Liver (tissue), 9 donors: Measurements from ENCODE around the gene ZNF366. TPM values are rescaled to one million over a fixed set of nuclear protein-coding genes. Genes with fewer than 3 reads are reported as not detected.

Source experiments
- DNase-seq: peaks from one replicate; pipeline ENCODE4 v3.0.0-alpha.2; 2017; ENCODE audit warnings: low spot score
- H3K27ac ChIP-seq, 2 donors: one replicate each; pipeline ENCODE4 v1.7.0; 2013; ENCODE audit warnings: inconsistent platforms in 2 of 2, low read length in 2 of 2, control low read depth in 1 of 2, low read depth in 1 of 2, mild to moderate bottlenecking in 1 of 2
- H3K27me3 ChIP-seq, 4 donors: one replicate each; pipeline versions ENCODE4 v1.6.1 to v1.7.0; 2013; ENCODE audit warnings: low read length in 3 of 4, inconsistent platforms in 1 of 4, mild to moderate bottlenecking in 1 of 4, moderate library complexity in 1 of 4; ENCODE audit not compliant: control insufficient read depth in 4 of 4, insufficient read depth in 4 of 4
- H3K36me3 ChIP-seq, 4 donors: one replicate each; pipeline versions ENCODE4 v1.6.1 to v1.7.0; 2013; ENCODE audit warnings: low read length in 3 of 4, mild to moderate bottlenecking in 3 of 4, low read depth in 1 of 4, moderate library complexity in 1 of 4; ENCODE audit not compliant: control insufficient read depth in 4 of 4, insufficient read depth in 3 of 4
- H3K4me1 ChIP-seq, 4 donors: one replicate each; pipeline versions ENCODE4 v1.6.1 to v1.7.0; 2013; ENCODE audit warnings: low read length in 3 of 4, mild to moderate bottlenecking in 3 of 4, moderate library complexity in 1 of 4; ENCODE audit not compliant: control insufficient read depth in 4 of 4, insufficient read depth in 4 of 4
- H3K4me3 ChIP-seq, 3 donors: one replicate each; pipeline versions ENCODE4 v1.6.1 to v1.7.0; 2013; ENCODE audit warnings: low read length in 3 of 3, control low read depth in 1 of 3, low read depth in 1 of 3, mild to moderate bottlenecking in 1 of 3
- H3K9ac ChIP-seq, 2 donors: one replicate each; pipeline ENCODE4 v1.7.0; 2013; ENCODE audit warnings: low read length in 2 of 2, mild to moderate bottlenecking in 2 of 2, moderate library complexity in 2 of 2, control low read depth in 1 of 2, low read depth in 1 of 2
- H3K9me3 ChIP-seq, 4 donors: one replicate each; pipeline versions ENCODE4 v1.6.1 to v1.7.0; 2013; ENCODE audit warnings: low read length in 3 of 4; ENCODE audit not compliant: control insufficient read depth in 4 of 4
- CTCF ChIP-seq: fragments of 150-350 bp; IDR thresholded peaks from 2 replicates; pipeline ENCODE4 v1.5.1; 2017; ENCODE audit warnings: improper control_type of control experiment, low read depth, low read length; ENCODE audit not compliant: missing input control
- EGR1 ChIP-seq, 2 donors: IDR thresholded peaks; 2 replicates each; pipeline ENCODE4 v1.6.1; 2016 to 2018; ENCODE audit warnings: antibody characterized with exemption in 2 of 2, low read depth in 2 of 2
- FOXA1 ChIP-seq: IDR thresholded peaks from 2 replicates; pipeline ENCODE4 v1.6.1; 2016; ENCODE audit warnings: antibody characterized with exemption
- GABPA ChIP-seq, 2 donors: IDR thresholded peaks in 1 of 2; conservative IDR thresholded peaks in 1 of 2; 2 replicates each; pipeline ENCODE4 v1.6.1; 2016; ENCODE audit warnings: antibody characterized with exemption in 2 of 2, mild to moderate bottlenecking in 1 of 2, moderate library complexity in 1 of 2
- HNF4A ChIP-seq, 2 donors: conservative IDR thresholded peaks; 2 replicates each; pipeline ENCODE4 v1.6.1; 2016; ENCODE audit warnings: antibody characterized with exemption in 2 of 2, mild to moderate bottlenecking in 2 of 2
- HNF4G ChIP-seq: IDR thresholded peaks from 2 replicates; pipeline ENCODE4 v1.6.1; 2016; ENCODE audit warnings: antibody characterized with exemption
- JUND ChIP-seq, 2 donors: IDR thresholded peaks; 2 replicates each; pipeline ENCODE4 v1.6.1; 2016; ENCODE audit warnings: antibody characterized with exemption in 2 of 2
- NR2F2 ChIP-seq: IDR thresholded peaks from 2 replicates; pipeline ENCODE4 v1.6.1; 2016; ENCODE audit warnings: antibody characterized with exemption
- RAD21 ChIP-seq, 2 donors: IDR thresholded peaks; 2 replicates each; pipeline ENCODE4 v1.6.1; 2016; ENCODE audit warnings: antibody characterized with exemption in 2 of 2, mild to moderate bottlenecking in 2 of 2
- RXRA ChIP-seq, 2 donors: IDR thresholded peaks; 2 replicates each; pipeline ENCODE4 v1.6.1; 2017 to 2018; ENCODE audit warnings: antibody characterized with exemption in 2 of 2, mild to moderate bottlenecking in 1 of 2
- TAF1 ChIP-seq: conservative IDR thresholded peaks from 2 replicates; pipeline ENCODE4 v1.6.1; 2016; ENCODE audit warnings: antibody characterized with exemption, mild to moderate bottlenecking
- YY1 ChIP-seq: IDR thresholded peaks from 2 replicates; pipeline ENCODE4 v1.6.1; 2016; ENCODE audit warnings: antibody characterized with exemption, mild to moderate bottlenecking
- ZBTB33 ChIP-seq: IDR thresholded peaks from 2 replicates; pipeline ENCODE4 v1.6.1; 2016; ENCODE audit warnings: antibody characterized with exemption
- WGBS: extraction: QIAGEN DNeasy Blood & Tissue Kit; methylation state at CpG from one replicate; pipeline ENCODE4 v1.1.7; 2013; 5-methylcytosine and 5-hydroxymethylcytosine counted together
- polyA plus RNA-seq, 2 donors: library from polyadenylated mRNA; stranded (reverse) in 1 of 2; unstranded in 1 of 2; fragments of 200-250 nt in 1 of 2; fragments of >200 nt in 1 of 2; fragmentation: Nextera tagmentation in 1 of 2; extraction: Ambion mirVana in 1 of 2; gene quantifications; one replicate each; pipeline versions ENCODE4 v1.2.1 to v1.2.3, GENCODE V29; 2013 to 2015
- total RNA-seq, 2 donors: library from RNA; depleted of rRNA; stranded (reverse); fragments of >200 nt; gene quantifications; one replicate each; pipeline ENCODE4 v1.2.3, GENCODE V29; 2014
- TF ChIP-seq, protein P1 (sequence below): IDR thresholded peaks from 2 replicates; pipeline ENCODE4 v1.6.1; 2016; ENCODE audit warnings: antibody characterized with exemption, mild to moderate bottlenecking
- donor health status: healthy.
- donor health status: healthy.
- donor health status: healthy.
- donor health status: healthy.
- donor health status: healthy.

Gene ZNF366
- total and polyA plus RNA-seq, 4 donors, result 0.71 to 1.0 (median 0.75) TPM

DNA sequence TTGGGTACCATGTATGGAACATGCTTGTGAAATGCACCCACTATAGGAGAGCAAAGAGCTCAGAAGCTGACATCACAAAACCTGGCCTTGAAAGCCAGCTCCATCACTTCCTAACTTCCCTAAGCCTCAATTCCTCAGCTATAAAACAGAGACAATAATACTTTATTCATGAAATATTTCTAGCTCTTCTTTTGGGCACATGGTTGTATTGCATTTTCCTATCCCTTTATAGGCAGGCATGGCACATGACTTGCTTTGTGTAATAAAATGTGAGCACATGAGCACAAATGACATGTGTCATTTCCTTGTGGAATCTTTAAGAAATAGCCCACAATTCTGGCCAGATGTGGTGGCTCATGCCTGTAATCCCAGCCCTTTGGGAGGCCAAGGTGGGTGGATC, 18.5 kb downstream of the ZNF366 start (continued):
- TF ChIP-seq RXRA (IDR thresholded peaks at IDR 0.05) (no peak), FOXA1 (no peak), HNF4G (no peak), YY1 (no peak), HNF4A (conservative IDR thresholded peaks at IDR 0.05) (no peak), TAF1 (no peak), ZBTB33 (no peak), JUND (IDR thresholded peaks at IDR 0.05) (no peak), NR2F2 (no peak), EGR1 (IDR thresholded peaks at IDR 0.05; ENCODE audit: low read depth in 2 of 2) (no peak)

DNA sequence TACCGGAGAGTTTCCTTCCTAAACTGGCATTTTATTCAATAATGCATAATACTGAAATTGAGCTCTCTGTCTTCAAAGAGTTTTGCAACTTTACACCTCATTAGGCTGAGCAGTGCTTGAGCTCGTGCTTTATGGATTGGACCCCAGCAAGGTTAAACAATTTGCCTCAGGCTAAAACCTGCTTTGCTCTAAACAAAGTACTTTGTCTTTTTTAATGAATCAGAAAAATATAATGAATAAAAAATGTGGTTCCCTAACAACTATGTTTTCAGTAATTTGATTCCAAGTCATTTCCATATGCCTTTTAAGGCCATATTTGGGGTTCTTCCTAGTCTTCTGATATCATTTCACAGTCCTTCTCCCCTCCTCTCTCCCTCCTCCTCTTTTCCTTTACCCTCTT, 20.0 kb downstream of the ZNF366 start:
- DNase-seq, result no peak
- H3K9me3 ChIP-seq, result no peaks in the 10 kb centered on the region
- WGBS, result 90% methylated on average over 2 of the region's 2 CpGs
- no peak overlapping the region for H3K4me3 ChIP-seq
- no peak overlapping the region for H3K9ac ChIP-seq
- no peaks in the 10 kb centered on the region for H3K27me3 ChIP-seq
- no peaks in the 10 kb centered on the region for H3K36me3 ChIP-seq
- TF ChIP-seq EGR1 (IDR thresholded peaks at IDR 0.05; ENCODE audit: low read depth in 2 of 2) (no peak), YY1 (no peak), CTCF (no peak), JUND (IDR thresholded peaks at IDR 0.05) (no peak), RAD21 (IDR thresholded peaks at IDR 0.05) (no peak)
- H3K27ac ChIP-seq, result no peak overlapping the region
- H3K4me1 ChIP-seq, result peaks cover 0 to 3% (median 0%) of the 10 kb centered on the region in 4 donors

- H3K4me3 ChIP-seq, result no peak overlapping the region
- peaks cover 0 to 3% (median 0%) of the 10 kb centered on the region in 4 donors for H3K4me1 ChIP-seq
- no peaks in the 10 kb centered on the region for H3K36me3 ChIP-seq
- no peaks in the 10 kb centered on the region for H3K9me3 ChIP-seq
- H3K27ac ChIP-seq, result no peak overlapping the region
- H3K9ac ChIP-seq, result no peak overlapping the region
- H3K27me3 ChIP-seq, result no peaks in the 10 kb centered on the region
- TF ChIP-seq NR2F2 (peak; percentile 58), RXRA (IDR thresholded peaks at IDR 0.05) (no peak), HNF4G (no peak)
- DNase-seq, result no peak
Observed at GRCh38 chr5:72486371-72486770, 20.8 kb downstream of the ZNF366 start.

DNA sequence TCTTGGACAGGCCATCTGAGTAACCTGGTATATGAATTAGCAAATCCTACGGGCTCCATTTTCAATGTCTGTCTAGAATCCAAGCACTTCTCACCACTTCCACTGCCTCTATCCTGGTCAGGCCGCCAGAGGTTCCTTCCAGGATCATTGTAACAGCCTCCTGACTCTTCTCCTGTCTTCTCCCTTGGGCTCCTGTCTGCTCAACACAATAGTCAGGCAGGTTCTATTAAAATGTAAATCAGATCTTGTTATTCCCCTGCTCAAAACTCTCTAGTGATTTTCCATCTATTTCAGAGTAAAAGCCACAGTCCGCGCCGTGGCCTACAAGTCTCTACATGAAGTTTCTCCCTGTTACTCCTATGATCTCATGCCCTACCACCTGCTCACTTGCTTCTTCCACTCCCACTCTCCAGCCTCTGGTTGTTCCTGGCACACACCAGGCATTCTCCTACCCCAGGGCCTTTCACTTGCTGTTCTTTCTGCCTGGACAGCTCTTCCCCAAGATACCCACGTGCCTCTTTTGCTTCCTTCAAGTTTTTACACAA, 21.7 kb downstream of the ZNF366 start:
- Histone ChIP-seq H3K27me3 (no peaks in the 10 kb centered on the region), H3K36me3 (no peaks in the 10 kb centered on the region), H3K4me1 (peaks cover 0 to 3% (median 0%) of the 10 kb centered on the region in 4 donors), H3K27ac (no peak overlapping the region), H3K4me3 (no peak overlapping the region), H3K9ac (no peak overlapping the region), H3K9me3 (no peaks in the 10 kb centered on the region)
- DNase-seq, result no peak
- 87% methylated on average over 6 of the region's 6 CpGs for WGBS
- no peak for TF ChIP-seq JUND (IDR thresholded peaks at IDR 0.05)
- no peak for TF ChIP-seq HNF4G
- no peak for TF ChIP-seq EGR1 (IDR thresholded peaks at IDR 0.05; ENCODE audit: low read depth in 2 of 2)
- TF ChIP-seq GABPA (IDR thresholded peaks at IDR 0.05 in 1 of 2, conservative IDR thresholded peaks at IDR 0.05 in 1 of 2), result no peak
- no peak for TF ChIP-seq RXRA (IDR thresholded peaks at IDR 0.05)
- TF ChIP-seq NR2F2, result no peak
- TF ChIP-seq RAD21 (IDR thresholded peaks at IDR 0.05), result no peak
- no peak for TF ChIP-seq YY1
- TF ChIP-seq, protein P1, sequence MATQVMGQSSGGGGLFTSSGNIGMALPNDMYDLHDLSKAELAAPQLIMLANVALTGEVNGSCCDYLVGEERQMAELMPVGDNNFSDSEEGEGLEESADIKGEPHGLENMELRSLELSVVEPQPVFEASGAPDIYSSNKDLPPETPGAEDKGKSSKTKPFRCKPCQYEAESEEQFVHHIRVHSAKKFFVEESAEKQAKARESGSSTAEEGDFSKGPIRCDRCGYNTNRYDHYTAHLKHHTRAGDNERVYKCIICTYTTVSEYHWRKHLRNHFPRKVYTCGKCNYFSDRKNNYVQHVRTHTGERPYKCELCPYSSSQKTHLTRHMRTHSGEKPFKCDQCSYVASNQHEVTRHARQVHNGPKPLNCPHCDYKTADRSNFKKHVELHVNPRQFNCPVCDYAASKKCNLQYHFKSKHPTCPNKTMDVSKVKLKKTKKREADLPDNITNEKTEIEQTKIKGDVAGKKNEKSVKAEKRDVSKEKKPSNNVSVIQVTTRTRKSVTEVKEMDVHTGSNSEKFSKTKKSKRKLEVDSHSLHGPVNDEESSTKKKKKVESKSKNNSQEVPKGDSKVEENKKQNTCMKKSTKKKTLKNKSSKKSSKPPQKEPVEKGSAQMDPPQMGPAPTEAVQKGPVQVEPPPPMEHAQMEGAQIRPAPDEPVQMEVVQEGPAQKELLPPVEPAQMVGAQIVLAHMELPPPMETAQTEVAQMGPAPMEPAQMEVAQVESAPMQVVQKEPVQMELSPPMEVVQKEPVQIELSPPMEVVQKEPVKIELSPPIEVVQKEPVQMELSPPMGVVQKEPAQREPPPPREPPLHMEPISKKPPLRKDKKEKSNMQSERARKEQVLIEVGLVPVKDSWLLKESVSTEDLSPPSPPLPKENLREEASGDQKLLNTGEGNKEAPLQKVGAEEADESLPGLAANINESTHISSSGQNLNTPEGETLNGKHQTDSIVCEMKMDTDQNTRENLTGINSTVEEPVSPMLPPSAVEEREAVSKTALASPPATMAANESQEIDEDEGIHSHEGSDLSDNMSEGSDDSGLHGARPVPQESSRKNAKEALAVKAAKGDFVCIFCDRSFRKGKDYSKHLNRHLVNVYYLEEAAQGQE, result no peak
- TF ChIP-seq TAF1, result no peak
- TF ChIP-seq CTCF, result no peak
- TF ChIP-seq HNF4A (conservative IDR thresholded peaks at IDR 0.05), result no peak
